Heart left ventricle (tissue), 13 donors: ENCODE results near the gene RAB26.

Source experiments
- CTCF ChIP-seq, 12 donors: fragments of 200-600 bp; sonication (generic) in 4 of 12; IDR thresholded peaks; one replicate each; pipeline versions ENCODE4 v1.5.0 to v1.8.0; 2018 to 2022; ENCODE audit warnings: antibody characterized with exemption in 12 of 12, mild to moderate bottlenecking in 5 of 12
- POLR2A ChIP-seq, 2 donors: fragments of 450-650 bp; IDR thresholded peaks; one replicate each; pipeline ENCODE4 v1.6.1; 2017; ENCODE audit warnings: antibody characterized with exemption in 2 of 2, mild to moderate bottlenecking in 2 of 2, moderate library complexity in 2 of 2
- donor health status: ischemic (EF 13 %, LVEDD 7.1; RV severe dilation, severe dysfunction).
- donor health status: DM: no; HTN: yes; CAD: no.
- donor health status: DM: no; HTN: no; CAD: no.
- donor health status: ischemic (EF 25% LVEDD 6.9; RV normal size, moderate dysfunction).
- donor health status: ischemic (EF 25% LVEDD 5.7; RV mildly dilated, moderate dysfunction).
- donor health status: ischemic (EF 35%, LVEDD 5.7; RV mildly dilated, moderate dysfunction).
- donor health status: nonischemic (EF 11% LVEDD 7.7; RV severe dilation, severe dysfunction).
- donor health status: DM: yes; HTN: yes; CAD: no.
- donor health status: PGD.
- donor health status: ischemic (EF 29% LVEDD 5.4; RV normal size, mild dysfunction).
- donor health status: nonischemic (EF 23%, LVEDD 6.1; RV moderate dilation, normal function).

GRCh38 chr16:2177561-2177960 is 29.1 kb downstream of the RAB26 start:
- TF ChIP-seq CTCF (IDR thresholded peaks at IDR 0.05) (no peak), POLR2A (IDR thresholded peaks at IDR 0.05) (no peak)
